ENCODE measurements around the gene GPN1. TPM values are rescaled to one million over a fixed set of nuclear protein-coding genes. Genes with fewer than 3 reads are reported as not detected.

Gene GPN1
- total RNA-seq, 1 experiment from 2014 or later = 45.1 TPM

DNA sequence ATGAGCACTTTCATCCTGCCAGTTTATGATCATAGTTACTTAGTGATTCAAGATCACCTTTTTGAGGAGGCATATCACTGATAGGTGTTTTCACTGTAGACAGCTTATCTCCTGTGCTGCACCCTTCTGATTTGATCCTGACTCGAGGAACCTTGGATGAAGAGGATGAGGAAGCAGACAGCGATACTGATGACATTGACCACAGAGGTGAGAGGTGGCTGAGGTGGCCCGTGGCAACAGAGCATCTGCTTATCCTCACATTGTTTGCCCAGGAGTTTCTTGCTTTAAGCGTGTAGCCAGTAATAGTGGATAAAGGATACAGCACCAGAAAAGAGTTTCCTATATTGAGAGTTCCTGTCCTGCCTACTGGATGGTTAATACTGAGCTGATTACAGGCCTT is 18.9 kb downstream of the GPN1 start:
- BruUV-seq (replicated peaks) = no TSS peak
- Histone ChIP-seq H4K20me1 (ENCODE audit: insufficient read depth) (0 out of 2 replicates have a peak, but pooled peaks cover 7% of the 10 kb centered on the region), H3K4me3 (no peak overlapping the region), H3K9me2 (ENCODE audit: insufficient read depth) (no peaks in the 10 kb centered on the region), H3K36me3 (ENCODE audit: low read depth) (peaks cover 24% of the 10 kb centered on the region; the same call in 1 of the 2 replicates), H3K4me2 (no peak overlapping the region), H2AFZ (no peak overlapping the region), H3K27me3 (ENCODE audit: insufficient read depth, low read depth) (no peaks in the 10 kb centered on the region), H3K79me2 (ENCODE audit: low read depth) (no peaks in the 10 kb centered on the region), H3K9me3 (ENCODE audit: insufficient read depth, low read depth) (no peaks in the 10 kb centered on the region), H3K4me1 (replicated peaks; ENCODE audit: insufficient read depth) (peaks cover 5% of the 10 kb centered on the region; the same call in 1 of the 2 replicates), H3F3A (ENCODE audit: insufficient read depth, low read depth) (peaks cover 25% of the 10 kb centered on the region), H3K27ac (no peak overlapping the region)
- intact Hi-C loops (cut with micrococcal nuclease; ENCODE audit: unreplicated experiment) = no loop called here
- TF ChIP-seq, protein P1, sequence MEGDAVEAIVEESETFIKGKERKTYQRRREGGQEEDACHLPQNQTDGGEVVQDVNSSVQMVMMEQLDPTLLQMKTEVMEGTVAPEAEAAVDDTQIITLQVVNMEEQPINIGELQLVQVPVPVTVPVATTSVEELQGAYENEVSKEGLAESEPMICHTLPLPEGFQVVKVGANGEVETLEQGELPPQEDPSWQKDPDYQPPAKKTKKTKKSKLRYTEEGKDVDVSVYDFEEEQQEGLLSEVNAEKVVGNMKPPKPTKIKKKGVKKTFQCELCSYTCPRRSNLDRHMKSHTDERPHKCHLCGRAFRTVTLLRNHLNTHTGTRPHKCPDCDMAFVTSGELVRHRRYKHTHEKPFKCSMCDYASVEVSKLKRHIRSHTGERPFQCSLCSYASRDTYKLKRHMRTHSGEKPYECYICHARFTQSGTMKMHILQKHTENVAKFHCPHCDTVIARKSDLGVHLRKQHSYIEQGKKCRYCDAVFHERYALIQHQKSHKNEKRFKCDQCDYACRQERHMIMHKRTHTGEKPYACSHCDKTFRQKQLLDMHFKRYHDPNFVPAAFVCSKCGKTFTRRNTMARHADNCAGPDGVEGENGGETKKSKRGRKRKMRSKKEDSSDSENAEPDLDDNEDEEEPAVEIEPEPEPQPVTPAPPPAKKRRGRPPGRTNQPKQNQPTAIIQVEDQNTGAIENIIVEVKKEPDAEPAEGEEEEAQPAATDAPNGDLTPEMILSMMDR (conservative IDR thresholded peaks at IDR 0.05) = no peak
- TF ChIP-seq EZH2 (IDR thresholded peaks at IDR 0.05; ENCODE audit: low read depth) = no peak
- no peak for DNase-seq
- ChIA-PET POLR2A (ENCODE audit: unreplicated experiment) (no interaction called here), CTCF (no interaction called here)

GRCh38 chr2:27651056-27651455 is 22.2 kb downstream of the GPN1 start:
- no peak overlapping the region for H3K27ac ChIP-seq
- 0 out of 2 replicates have a peak, but pooled peaks cover 7% of the 10 kb centered on the region for H4K20me1 ChIP-seq (ENCODE audit: insufficient read depth)
- H3K27me3 ChIP-seq (ENCODE audit: insufficient read depth, low read depth) = no peaks in the 10 kb centered on the region
- CTCF ChIA-PET = no interaction called here
- H3K36me3 ChIP-seq (ENCODE audit: low read depth) = peaks cover 51% of the 10 kb centered on the region
- DNase-seq = no peak
- H3K4me1 ChIP-seq (replicated peaks; ENCODE audit: insufficient read depth) = peaks cover 10% of the 10 kb centered on the region; the same call in 1 of the 2 replicates
- TF ChIP-seq EZH2 (IDR thresholded peaks at IDR 0.05; ENCODE audit: low read depth) = no peak
- TF ChIP-seq, protein P1 (conservative IDR thresholded peaks at IDR 0.05) = no peak
- no peak overlapping the region for H2AFZ ChIP-seq
- H3K4me3 ChIP-seq = no peak overlapping the region
- intact Hi-C loops (cut with micrococcal nuclease; ENCODE audit: unreplicated experiment) = loop anchor here (10.0 kb wide), 1 partner anchor 206 kb away; the partner anchor contains the start of gene KRTCAP3
- POLR2A ChIA-PET (ENCODE audit: unreplicated experiment) = no interaction called here
- H3K4me2 ChIP-seq = no peak overlapping the region
- H3F3A ChIP-seq (ENCODE audit: insufficient read depth, low read depth) = peaks cover 26% of the 10 kb centered on the region
- no peaks in the 10 kb centered on the region for H3K79me2 ChIP-seq (ENCODE audit: low read depth)
- no peaks in the 10 kb centered on the region for H3K9me2 ChIP-seq (ENCODE audit: insufficient read depth)
- BruUV-seq (replicated peaks) = no TSS peak
- H3K9me3 ChIP-seq (ENCODE audit: insufficient read depth, low read depth) = no peaks in the 10 kb centered on the region

GRCh38 chr2:27652341-27652740 is 23.5 kb downstream of the GPN1 start:
- DNase-seq = no peak
- H3K27ac ChIP-seq = 0 out of 2 replicates have a peak overlapping the region, but pooled peaks have one; percentile 13
- intact Hi-C loops (cut with micrococcal nuclease; ENCODE audit: unreplicated experiment) = loop anchor here (10.0 kb wide), 1 partner anchor 208 kb away; the partner anchor contains the start of gene KRTCAP3
- no peaks in the 10 kb centered on the region for H3K27me3 ChIP-seq (ENCODE audit: insufficient read depth, low read depth)
- peaks cover 10% of the 10 kb centered on the region; the same call in 1 of the 2 replicates for H3K4me1 ChIP-seq (replicated peaks; ENCODE audit: insufficient read depth)
- no peak overlapping the region for H3K4me2 ChIP-seq
- ChIA-PET CTCF (no interaction called here), POLR2A (ENCODE audit: unreplicated experiment) (interaction anchor here (0.6 kb wide), 1 partner anchor 1500 kb away, joined by 3 read pairs; no protein-coding TSS in a partner anchor)
- no peaks in the 10 kb centered on the region for H3K9me2 ChIP-seq (ENCODE audit: insufficient read depth)
- H3K9me3 ChIP-seq (ENCODE audit: insufficient read depth, low read depth) = no peaks in the 10 kb centered on the region
- peaks cover 63% of the 10 kb centered on the region for H3K36me3 ChIP-seq (ENCODE audit: low read depth)
- H4K20me1 ChIP-seq (ENCODE audit: insufficient read depth) = 0 out of 2 replicates have a peak, but pooled peaks cover 7% of the 10 kb centered on the region
- BruUV-seq (replicated peaks) = no TSS peak
- no peak overlapping the region for H3K4me3 ChIP-seq
- no peaks in the 10 kb centered on the region for H3K79me2 ChIP-seq (ENCODE audit: low read depth)
- TF ChIP-seq, protein P1 (conservative IDR thresholded peaks at IDR 0.05) = no peak
- no peak for TF ChIP-seq EZH2 (IDR thresholded peaks at IDR 0.05; ENCODE audit: low read depth)
- H3F3A ChIP-seq (ENCODE audit: insufficient read depth, low read depth) = peaks cover 26% of the 10 kb centered on the region
- no peak overlapping the region for H2AFZ ChIP-seq
